22Rv1 (cell line): ENCODE data around the gene PDE4B.

Source experiments
- CTCF ChIP-seq: fragments of 450-650 bp; IDR thresholded peaks from 2 replicates; pipeline ENCODE4 v1.5.1; 2017; ENCODE audit warnings: mild to moderate bottlenecking
- ZFX ChIP-seq: fragments of 450-650 bp; IDR thresholded peaks from 2 replicates; pipeline ENCODE4 v1.6.1; 2017; ENCODE audit warnings: antibody characterized with exemption, borderline replicate concordance

GRCh38 chr1:66237722-66238479 lies 445.2 kb downstream of the PDE4B start:
- TF ChIP-seq CTCF: no peak
- no peak for TF ChIP-seq ZFX
